ENCODE results near the gene RAB3IL1. TPM values are rescaled to one million over a fixed set of nuclear protein-coding genes. Genes with fewer than 3 reads are reported as not detected.
A peak's percentile ranks its signal among the peaks of the same experiment; 100 is the strongest.

The RAB3IL1 gene
- total and polyA plus RNA-seq, 9 of the 15 experiments (the other 6 are each of a cell fraction or from before 2014, with no cell fraction given) = 0.15 to 42.6 (median 15.5) TPM

DNA sequence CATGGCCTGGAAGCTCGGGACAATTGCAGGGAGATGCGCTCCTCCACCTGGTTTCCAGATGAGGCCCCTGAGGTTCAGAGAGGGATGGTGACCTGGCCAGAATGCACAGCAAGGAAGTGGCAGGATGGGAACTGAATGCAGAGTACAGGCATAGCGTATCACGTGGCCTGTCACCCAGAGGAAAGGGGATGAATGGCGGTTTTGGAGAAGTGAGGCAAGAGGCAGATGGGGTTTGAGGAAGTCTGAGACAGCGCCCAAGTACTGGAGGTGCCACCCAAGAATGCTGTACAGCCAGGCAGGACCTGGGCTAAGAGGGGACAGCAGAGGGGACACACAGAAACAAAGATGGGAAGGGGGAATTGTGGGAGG, 4.9 kb downstream of the RAB3IL1 start (continued):
- TF ChIP-seq PHF21A (IDR thresholded peaks at IDR 0.05; ENCODE audit: borderline replicate concordance, low read depth) (no peak), MTF1 (CRISPR knock-in tag; IDR thresholded peaks at IDR 0.05; ENCODE audit: borderline replicate concordance) (no peak), KDM1A (IDR thresholded peaks at IDR 0.05) (0 out of 4 replicates have a peak, but pooled peaks have one; percentile 17 to 37), SETDB1 (IDR thresholded peaks at IDR 0.05; ENCODE audit: low read length) (no peak), ZNF124 (CRISPR knock-in tag; IDR thresholded peaks at IDR 0.05) (no peak), SREBF1 (IDR thresholded peaks at IDR 0.05; ENCODE audit: borderline replicate concordance, low read depth, low read length) (no peak), ILF3 (IDR thresholded peaks at IDR 0.05; ENCODE audit: borderline replicate concordance) (no peak)
- TF ChIP-seq, protein P1, sequence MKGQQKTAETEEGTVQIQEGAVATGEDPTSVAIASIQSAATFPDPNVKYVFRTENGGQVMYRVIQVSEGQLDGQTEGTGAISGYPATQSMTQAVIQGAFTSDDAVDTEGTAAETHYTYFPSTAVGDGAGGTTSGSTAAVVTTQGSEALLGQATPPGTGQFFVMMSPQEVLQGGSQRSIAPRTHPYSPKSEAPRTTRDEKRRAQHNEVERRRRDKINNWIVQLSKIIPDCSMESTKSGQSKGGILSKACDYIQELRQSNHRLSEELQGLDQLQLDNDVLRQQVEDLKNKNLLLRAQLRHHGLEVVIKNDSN (CRISPR knock-in tag; IDR thresholded peaks at IDR 0.05) = 0 out of 2 replicates have a peak, but pooled peaks have one; percentile 24

DNA sequence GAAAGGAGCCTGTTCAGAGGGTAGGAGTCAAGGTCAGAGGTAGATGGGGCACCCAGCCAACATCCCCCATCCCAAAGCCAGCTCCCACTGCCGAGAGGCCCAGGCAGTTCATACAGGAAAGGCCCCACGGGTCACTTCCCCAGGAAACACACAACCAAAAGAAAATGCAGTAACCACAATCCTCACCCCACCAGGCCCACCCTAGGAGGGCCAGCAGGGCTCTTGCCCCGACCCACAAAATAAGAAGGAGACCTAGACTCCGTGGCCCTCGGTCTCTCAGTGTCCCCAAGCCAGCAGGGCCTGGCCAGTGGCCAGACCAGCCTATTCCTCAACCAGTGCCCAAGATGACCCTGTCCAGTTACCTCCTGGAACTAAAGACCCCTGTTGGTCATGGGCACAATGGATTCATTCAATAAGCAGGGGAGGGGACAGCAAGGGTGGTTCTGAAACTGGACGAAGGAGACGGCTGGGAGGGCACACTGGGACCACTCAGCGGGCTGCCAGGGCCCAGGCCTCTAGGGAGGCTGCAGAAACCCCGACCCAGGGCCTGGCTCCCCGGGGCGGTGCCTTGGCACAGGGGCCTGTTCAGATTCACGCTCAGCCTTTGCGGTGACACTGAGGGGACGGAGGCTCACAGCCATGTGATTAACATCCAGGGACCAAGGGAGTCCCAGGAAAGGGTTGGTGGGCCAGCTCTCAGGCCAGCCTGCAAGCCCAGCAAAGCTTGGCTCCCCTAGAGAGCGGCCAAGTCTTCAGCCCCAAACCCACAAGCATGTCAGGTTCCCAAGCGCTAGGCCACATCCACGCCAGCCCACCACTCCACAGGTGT, 5.5 kb downstream of the RAB3IL1 start:
- peaks cover 84% of the 10 kb centered on the region for H3K79me2 ChIP-seq (ENCODE audit: control insufficient read depth, insufficient read depth, low read length)
- in situ Hi-C loops (cut with MboI) (no loop called here), intact Hi-C loops (cut with micrococcal nuclease) (no loop called here)
- ATAC-seq (no peak), DNase-seq (ENCODE audit: extremely low read depth in 1 of 4, low spot score in 3 of 4) (no peak), FAIRE-seq (no peak)
- no peak for TF ChIP-seq HMGN3 (IDR thresholded peaks at IDR 0.05; ENCODE audit: borderline replicate concordance, extremely low read depth, insufficient read length, low read depth, low read length)
- CTCF ChIA-PET (ENCODE audit: low intra/inter-chr PET ratio) = no interaction called here
- H3K4me1 ChIP-seq (replicated peaks in 1 of 2; ENCODE audit: control insufficient read depth in 2 of 2, insufficient read depth in 2 of 2, low read length in 2 of 2) = peaks cover 19 to 68% of the 10 kb centered on the region in 2 experiments
- no TSS peak for BruUV-seq (replicated peaks)
- peaks cover 31% of the 10 kb centered on the region; the same call in 2 of the 3 replicates for H3K36me3 ChIP-seq (ENCODE audit: control insufficient read depth, insufficient read depth, low read length)
- 89% methylated on average over 16 of the region's 17 CpGs for WGBS (ENCODE audit: insufficient coverage, low coverage, missing lambda C conversion rate)
- H2AFZ ChIP-seq (ENCODE audit: low read depth, low read length) = no peak overlapping the region
- POLR2A ChIA-PET = interaction anchor here (0.7 to 1.0 kb wide), 2 partner anchors 8 to 104 kb away, joined by 3 to 4 read pairs; no protein-coding TSS in a partner anchor
- no peaks in the 10 kb centered on the region for H3K9me3 ChIP-seq (replicated peaks; ENCODE audit: control insufficient read depth, insufficient read depth, low read depth, low read length)
- H3K27me3 ChIP-seq (ENCODE audit: control insufficient read depth in 2 of 2, insufficient read depth in 2 of 2, low read length in 2 of 2) = no peaks in the 10 kb centered on the region
- H3K9ac ChIP-seq (ENCODE audit: insufficient read depth in 1 of 2, low read depth in 2 of 2, low read length in 2 of 2) = peak overlapping the region in 1 of 2 experiments; percentile 75; a peak in 2 of 4 replicates
- peaks cover 12% of the 10 kb centered on the region for H3K9me1 ChIP-seq (ENCODE audit: control insufficient read depth, insufficient read depth, low read length)
- H3K4me3 ChIP-seq = no peak overlapping the region
- H3K27ac ChIP-seq (ENCODE audit: extremely low read depth, low read depth, low read length) = no peak overlapping the region
- peaks cover 29% of the 10 kb centered on the region; the same call in 1 of the 2 replicates for H4K20me1 ChIP-seq (replicated peaks; ENCODE audit: control insufficient read depth, insufficient read depth, low read length)
- H3K4me2 ChIP-seq (ENCODE audit: insufficient read depth, low read length) = no peak overlapping the region

Measured in K562 (cell line).